ENCODE measurements around the gene RFX2.

RFX2 gene

DNA sequence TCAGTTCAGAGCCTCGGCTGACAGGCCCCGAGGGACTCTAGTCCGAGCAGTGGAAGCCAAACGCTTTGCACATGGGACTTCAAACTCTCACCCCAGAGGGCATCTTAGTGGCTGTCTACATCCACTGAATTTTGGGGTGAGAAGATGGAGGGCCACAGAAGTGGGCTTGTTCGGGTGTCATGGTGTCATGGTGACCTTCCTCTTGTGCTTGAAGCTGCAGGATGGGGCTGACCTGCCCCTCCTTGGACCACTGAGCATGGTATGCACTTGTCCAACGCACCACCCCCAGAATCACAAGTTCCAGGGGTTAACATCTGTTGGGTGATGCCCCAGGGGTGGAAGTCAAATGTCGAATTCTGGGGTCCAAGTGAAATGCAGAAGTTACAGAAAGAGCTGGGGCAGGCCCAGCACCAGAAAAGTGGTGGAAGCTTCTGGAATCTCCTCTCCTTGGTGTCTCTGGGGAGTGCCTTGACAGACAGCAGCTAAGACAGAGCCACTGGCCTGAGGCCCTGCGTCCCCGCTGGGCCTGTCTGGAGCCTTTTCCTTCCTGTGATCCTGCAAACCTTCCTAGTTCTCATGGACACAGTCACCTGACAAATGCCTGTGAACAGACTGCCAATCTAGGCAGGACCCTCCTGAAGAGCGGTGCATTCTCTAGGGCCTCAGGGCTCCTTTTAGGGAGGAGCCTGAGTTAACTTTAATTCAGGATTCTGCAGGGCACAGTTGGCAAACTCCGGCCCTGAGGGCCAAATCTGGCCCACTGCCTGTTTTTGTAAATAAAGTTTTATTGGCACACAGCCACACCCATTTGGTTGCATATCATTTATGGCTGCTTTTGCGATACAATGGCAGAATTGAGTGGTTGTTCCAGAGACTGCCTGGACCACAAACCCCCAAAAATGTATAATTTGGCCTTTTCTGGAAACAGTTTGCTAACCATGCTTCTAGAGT lies 67.2 kb downstream of the RFX2 start:
- TF ChIP-seq, protein P1, sequence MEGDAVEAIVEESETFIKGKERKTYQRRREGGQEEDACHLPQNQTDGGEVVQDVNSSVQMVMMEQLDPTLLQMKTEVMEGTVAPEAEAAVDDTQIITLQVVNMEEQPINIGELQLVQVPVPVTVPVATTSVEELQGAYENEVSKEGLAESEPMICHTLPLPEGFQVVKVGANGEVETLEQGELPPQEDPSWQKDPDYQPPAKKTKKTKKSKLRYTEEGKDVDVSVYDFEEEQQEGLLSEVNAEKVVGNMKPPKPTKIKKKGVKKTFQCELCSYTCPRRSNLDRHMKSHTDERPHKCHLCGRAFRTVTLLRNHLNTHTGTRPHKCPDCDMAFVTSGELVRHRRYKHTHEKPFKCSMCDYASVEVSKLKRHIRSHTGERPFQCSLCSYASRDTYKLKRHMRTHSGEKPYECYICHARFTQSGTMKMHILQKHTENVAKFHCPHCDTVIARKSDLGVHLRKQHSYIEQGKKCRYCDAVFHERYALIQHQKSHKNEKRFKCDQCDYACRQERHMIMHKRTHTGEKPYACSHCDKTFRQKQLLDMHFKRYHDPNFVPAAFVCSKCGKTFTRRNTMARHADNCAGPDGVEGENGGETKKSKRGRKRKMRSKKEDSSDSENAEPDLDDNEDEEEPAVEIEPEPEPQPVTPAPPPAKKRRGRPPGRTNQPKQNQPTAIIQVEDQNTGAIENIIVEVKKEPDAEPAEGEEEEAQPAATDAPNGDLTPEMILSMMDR (IDR thresholded peaks at IDR 0.05; ENCODE audit: insufficient read depth, low read length, poor library complexity, severe bottlenecking), result no peak
- DNase-seq (ENCODE audit: extremely low read depth, insufficient read length), result no peak
- no peaks in the 10 kb centered on the region for H3K27me3 ChIP-seq (replicated peaks; ENCODE audit: control insufficient read depth, insufficient read depth, low read length)

DNA sequence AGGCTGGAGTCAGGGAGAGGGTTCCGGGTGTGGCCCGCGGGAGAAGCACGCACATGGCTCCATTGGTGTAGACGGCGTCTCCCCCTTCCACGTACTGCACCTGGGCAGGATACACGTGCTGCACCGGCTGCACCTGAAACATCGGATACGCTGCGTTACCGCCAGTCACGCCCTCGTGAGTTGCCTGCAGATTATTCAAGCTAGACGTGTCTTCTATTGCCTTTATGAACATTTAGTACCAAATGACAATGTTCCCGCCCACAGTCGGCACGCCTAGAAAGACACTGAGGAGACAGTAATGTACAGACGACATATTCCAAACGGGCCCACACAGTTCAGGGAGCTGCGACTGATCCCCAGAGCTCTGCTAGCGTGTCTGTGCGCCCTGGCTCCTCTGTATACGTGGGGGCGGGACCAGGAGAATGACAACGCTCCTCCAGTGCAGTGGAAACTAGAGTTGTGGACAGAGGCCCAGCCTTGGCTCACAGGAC lies 68.3 kb downstream of the RFX2 start:
- H3K4me3 ChIP-seq (replicated peaks; ENCODE audit: low read depth, low read length), result no peak overlapping the region
- H3K36me3 ChIP-seq (ENCODE audit: control insufficient read depth, insufficient read depth, low read length), result no peaks in the 10 kb centered on the region
- TF ChIP-seq, protein P1 (IDR thresholded peaks at IDR 0.05; ENCODE audit: insufficient read depth, low read length, poor library complexity, severe bottlenecking), result no peak
- no peaks in the 10 kb centered on the region for H3K27me3 ChIP-seq (replicated peaks; ENCODE audit: control insufficient read depth, insufficient read depth, low read length)
- DNase-seq (ENCODE audit: extremely low read depth, insufficient read length), result no peak

More for the DNA sequence above, 67.2 kb downstream of the RFX2 start:
- H3K4me3 ChIP-seq (replicated peaks; ENCODE audit: low read depth, low read length), result no peak overlapping the region
- no peaks in the 10 kb centered on the region for H3K36me3 ChIP-seq (ENCODE audit: control insufficient read depth, insufficient read depth, low read length)

DNA sequence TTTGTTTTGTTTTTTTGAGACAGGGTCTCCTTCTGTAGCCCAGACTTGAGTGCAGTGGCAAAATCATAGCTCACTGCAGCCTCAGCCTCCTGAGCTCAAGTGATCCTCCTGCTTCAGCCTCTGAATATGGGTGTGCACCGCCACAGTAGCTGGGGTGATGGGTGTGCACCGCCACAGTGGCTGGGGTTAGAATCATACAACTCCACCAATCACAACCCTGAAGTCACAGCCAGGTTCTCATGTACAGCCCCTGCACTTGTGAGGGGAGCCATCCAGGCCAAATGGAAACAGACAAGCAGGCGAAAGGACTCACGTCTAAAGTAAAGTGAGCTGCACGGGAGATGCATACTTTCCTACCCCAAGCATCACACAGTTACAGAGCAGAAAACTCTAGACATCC lies 69.2 kb downstream of the RFX2 start:
- TF ChIP-seq, protein P1 (IDR thresholded peaks at IDR 0.05; ENCODE audit: insufficient read depth, low read length, poor library complexity, severe bottlenecking), result no peak
- Histone ChIP-seq H3K4me3 (replicated peaks; ENCODE audit: low read depth, low read length) (no peak overlapping the region), H3K36me3 (ENCODE audit: control insufficient read depth, insufficient read depth, low read length) (no peaks in the 10 kb centered on the region), H3K27me3 (replicated peaks; ENCODE audit: control insufficient read depth, insufficient read depth, low read length) (no peaks in the 10 kb centered on the region)
- DNase-seq (ENCODE audit: extremely low read depth, insufficient read length), result no peak

DNA sequence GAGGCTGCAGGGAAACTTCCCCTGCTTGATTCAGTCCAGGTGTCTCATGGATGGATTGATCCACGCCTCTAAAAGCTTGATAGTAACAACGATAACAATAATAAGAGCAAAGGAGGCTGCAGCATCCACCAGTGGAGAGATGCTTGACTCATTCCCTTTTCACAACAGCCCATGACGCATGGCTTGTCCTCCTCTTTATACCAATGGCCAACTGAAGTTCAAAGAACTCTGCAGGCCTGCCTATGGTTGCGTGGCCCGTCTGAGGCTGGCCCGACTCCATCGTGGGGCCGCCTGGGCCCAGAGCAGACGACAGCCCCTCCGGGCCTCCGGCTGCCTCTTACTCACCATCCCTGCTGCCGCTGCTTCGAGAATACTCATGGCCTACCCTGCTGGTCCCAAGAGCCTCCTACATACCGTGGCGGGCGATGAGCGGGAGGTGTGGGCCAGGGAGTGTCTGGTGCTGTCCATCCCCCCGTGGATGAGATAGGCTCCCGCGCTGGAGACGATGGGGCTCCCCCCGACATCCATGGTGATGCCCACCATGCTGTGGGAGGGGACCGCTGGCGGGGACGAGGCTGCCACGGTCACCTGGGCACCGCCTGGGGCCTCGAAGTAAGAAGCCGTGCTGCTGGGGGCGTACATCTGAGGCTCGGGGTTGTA lies 70.6 kb downstream of the RFX2 start:
- TF ChIP-seq, protein P1 (IDR thresholded peaks at IDR 0.05; ENCODE audit: insufficient read depth, low read length, poor library complexity, severe bottlenecking), result no peak
- no peaks in the 10 kb centered on the region for H3K27me3 ChIP-seq (replicated peaks; ENCODE audit: control insufficient read depth, insufficient read depth, low read length)
- H3K36me3 ChIP-seq (ENCODE audit: control insufficient read depth, insufficient read depth, low read length), result no peaks in the 10 kb centered on the region
- no peak overlapping the region for H3K4me3 ChIP-seq (replicated peaks; ENCODE audit: low read depth, low read length)
- peak; percentile 44 for DNase-seq (ENCODE audit: extremely low read depth, insufficient read length)

DNA sequence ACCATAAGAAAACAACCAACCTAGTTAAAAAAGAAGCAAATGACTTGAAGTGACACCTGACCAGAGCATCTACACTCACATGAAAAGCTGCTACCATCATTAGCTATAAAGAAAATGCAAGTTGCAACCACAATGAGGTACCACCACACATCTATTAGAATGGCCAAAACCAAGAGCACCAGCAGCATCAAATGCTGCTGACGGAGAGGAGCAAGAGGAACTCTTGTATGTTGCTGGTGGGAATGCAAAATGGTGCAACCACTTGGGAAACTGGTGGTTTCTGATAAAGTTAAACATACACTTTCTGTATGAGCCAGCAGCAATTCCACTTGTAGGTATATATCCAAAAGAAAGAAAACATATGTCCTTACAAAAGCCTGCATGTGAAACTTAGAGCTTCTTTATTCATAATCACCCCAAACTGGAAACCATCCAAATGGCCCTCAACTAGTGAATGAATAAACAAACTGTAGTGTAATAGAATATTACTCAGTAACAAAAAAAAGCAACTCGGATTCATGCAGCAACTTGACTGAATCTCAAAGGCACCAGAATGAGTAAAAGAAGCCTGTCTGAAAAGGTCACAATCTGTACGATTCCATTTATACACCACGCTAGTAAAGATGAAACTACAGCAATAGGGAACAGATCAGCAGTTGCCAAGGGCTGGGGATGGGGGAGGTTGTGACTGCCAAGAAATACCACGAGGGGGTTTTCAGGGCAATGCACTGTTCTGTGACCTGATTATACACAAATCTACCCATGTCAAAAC lies 71.5 kb downstream of the RFX2 start:
- H3K4me3 ChIP-seq (replicated peaks; ENCODE audit: low read depth, low read length), result no peak overlapping the region; the same call in 1 of the 2 replicates
- TF ChIP-seq, protein P1 (IDR thresholded peaks at IDR 0.05; ENCODE audit: insufficient read depth, low read length, poor library complexity, severe bottlenecking), result no peak
- DNase-seq (ENCODE audit: extremely low read depth, insufficient read length), result peak; percentile 66
- H3K36me3 ChIP-seq (ENCODE audit: control insufficient read depth, insufficient read depth, low read length), result no peaks in the 10 kb centered on the region
- H3K27me3 ChIP-seq (replicated peaks; ENCODE audit: control insufficient read depth, insufficient read depth, low read length), result no peaks in the 10 kb centered on the region
